GM23338 (cell line): ENCODE data around the gene GCH1. TPM values are rescaled to one million over a fixed set of nuclear protein-coding genes. Genes with fewer than 3 reads are reported as not detected.

ENCODE experiments used
- ATAC-seq: fragments of 200-7000 bp; cut with Tn5 transposase; 3 replicates; pipeline ENCODE4 v1.9.1; 2020
- DNase-seq: peaks from one replicate; pipeline ENCODE4 v3.0.0-alpha.2; 2015; ENCODE audit warnings: low spot score
- H2AFZ ChIP-seq: fragments of 200-600 bp; sonication (generic); 2 replicates; pipeline ENCODE4 v1.8.0; 2016; ENCODE audit warnings: antibody characterized with exemption, mild to moderate bottlenecking, moderate library complexity
- H3F3A ChIP-seq: fragments of 200-600 bp; sonication (generic); replicated peaks from 2 replicates; pipeline ENCODE4 v1.8.0; 2017; ENCODE audit warnings: antibody characterized with exemption, mixed run types, low read depth
- H3K27ac ChIP-seq: fragments of 200-600 bp; sonication (generic); 2 replicates; pipeline ENCODE4 v1.6.1; 2016; ENCODE audit warnings: low read depth
- H3K27me3 ChIP-seq: fragments of 200-600 bp; sonication (generic); 2 replicates; pipeline ENCODE4 v1.8.0; 2016; ENCODE audit warnings: mild to moderate bottlenecking, mixed run types, moderate library complexity; ENCODE audit not compliant: insufficient read depth
- H3K36me3 ChIP-seq: fragments of 200-600 bp; sonication (generic); 2 replicates; pipeline ENCODE4 v1.8.0; 2016; ENCODE audit warnings: mild to moderate bottlenecking; ENCODE audit not compliant: insufficient read depth
- H3K4me1 ChIP-seq: fragments of 200-600 bp; sonication (generic); 2 replicates; pipeline ENCODE4 v1.8.0; 2016; ENCODE audit warnings: mild to moderate bottlenecking, moderate library complexity; ENCODE audit not compliant: insufficient read depth
- H3K4me2 ChIP-seq: fragments of 200-600 bp; sonication (generic); 2 replicates; pipeline ENCODE4 v1.7.1; 2017; ENCODE audit warnings: mixed run types
- H3K4me3 ChIP-seq: fragments of 200-600 bp; sonication (generic); 2 replicates; pipeline ENCODE4 v1.6.1; 2016; ENCODE audit warnings: mixed run types
- H3K79me2 ChIP-seq: fragments of 200-600 bp; sonication (generic); replicated peaks from 2 replicates; pipeline ENCODE4 v1.8.0; 2017; ENCODE audit warnings: mild to moderate bottlenecking; ENCODE audit not compliant: insufficient read depth
- H3K9me2 ChIP-seq: fragments of 200-600 bp; sonication (generic); 2 replicates; pipeline ENCODE4 v1.8.0; 2017; ENCODE audit not compliant: insufficient read depth
- H4K20me1 ChIP-seq: fragments of 200-600 bp; sonication (generic); replicated peaks from 2 replicates; pipeline ENCODE4 v1.8.0; 2017; ENCODE audit warnings: mild to moderate bottlenecking; ENCODE audit not compliant: insufficient read depth
- H3K27ac Mint-ChIP-seq: 2 replicates; pipeline ENCODE4 v1.8.0; 2020; ENCODE audit warnings: inconsistent platforms, mild to moderate bottlenecking, moderate library complexity, mixed read lengths
- H3K27me3 Mint-ChIP-seq: 3 replicates; pipeline ENCODE4 v1.8.0; 2022; ENCODE audit warnings: low read depth, mild to moderate bottlenecking, moderate library complexity, mixed read lengths, inconsistent platforms; ENCODE audit not compliant: insufficient read depth, poor library complexity
- H3K36me3 Mint-ChIP-seq: 3 replicates; pipeline ENCODE4 v1.8.0; 2021; ENCODE audit warnings: low read depth, mild to moderate bottlenecking, inconsistent platforms, moderate library complexity, mixed read lengths
- H3K4me1 Mint-ChIP-seq: 3 replicates; pipeline ENCODE4 v1.8.0; 2020; ENCODE audit warnings: mild to moderate bottlenecking, inconsistent platforms, mixed read lengths
- H3K4me3 Mint-ChIP-seq: 3 replicates; pipeline ENCODE4 v1.8.0; 2021; ENCODE audit warnings: moderate library complexity, mild to moderate bottlenecking, inconsistent platforms, mixed read lengths
- H3K9me3 Mint-ChIP-seq: 3 replicates; pipeline ENCODE4 v1.8.0; 2020; ENCODE audit warnings: moderate library complexity, mild to moderate bottlenecking, inconsistent platforms, mixed read lengths
- CREB1 ChIP-seq: fragments of 250-450 bp; sonication (Bioruptor Pico); IDR thresholded peaks from 2 replicates; pipeline ENCODE4 v1.5.0; 2020; ENCODE audit warnings: low read depth, mild to moderate bottlenecking, moderate library complexity
- CTCF ChIP-seq, 2 experiments: fragments of 200-600 bp in 1 of 2; sonication (generic) in 1 of 2; conservative IDR thresholded peaks; 2 replicates each; pipeline versions ENCODE4 v1.5.1 to v1.6.1; 2016 to 2017; ENCODE audit warnings: antibody characterized with exemption in 2 of 2, low read depth in 2 of 2, mild to moderate bottlenecking in 2 of 2, moderate library complexity in 1 of 2
- EZH2 ChIP-seq: fragments of 200-600 bp; sonication (generic); IDR thresholded peaks from one replicate; pipeline ENCODE4 v1.8.0; 2017; ENCODE audit warnings: antibody characterized with exemption, mild to moderate bottlenecking, low read depth; ENCODE audit not compliant: unreplicated experiment
- EZH2phosphoT487 ChIP-seq: fragments of 200-600 bp; sonication (generic); IDR thresholded peaks from one replicate; pipeline ENCODE4 v1.8.1; 2018; ENCODE audit warnings: antibody characterized with exemption; ENCODE audit not compliant: unreplicated experiment
- JUNB ChIP-seq: IDR thresholded peaks from one replicate; pipeline ENCODE4 v1.6.1; 2016; ENCODE audit warnings: antibody characterized with exemption; ENCODE audit not compliant: unreplicated experiment
- NANOG ChIP-seq: IDR thresholded peaks from 2 replicates; pipeline ENCODE4 v1.6.1; 2016; ENCODE audit warnings: antibody characterized with exemption, borderline replicate concordance
- POLR2AphosphoS5 ChIP-seq: IDR thresholded peaks from 2 replicates; pipeline ENCODE4 v1.6.1; 2016; ENCODE audit warnings: antibody characterized with exemption, low read depth
- STAT1 ChIP-seq: IDR thresholded peaks from one replicate; pipeline ENCODE4 v1.6.1; 2016; ENCODE audit warnings: antibody characterized with exemption; ENCODE audit not compliant: unreplicated experiment
- ZNF114 ChIP-seq: fragments of 250-450 bp; sonication (Bioruptor Pico); IDR thresholded peaks from 2 replicates; pipeline ENCODE4 v1.5.0; 2020; ENCODE audit warnings: mild to moderate bottlenecking, moderate library complexity
- ZNF331 ChIP-seq: fragments of 250-450 bp; sonication (Bioruptor Pico); IDR thresholded peaks from 2 replicates; pipeline ENCODE4 v1.5.0; 2020; ENCODE audit warnings: low read depth, mild to moderate bottlenecking, moderate library complexity
- ZNF462 ChIP-seq: fragments of 250-450 bp; sonication (Bioruptor Pico); IDR thresholded peaks from 2 replicates; pipeline ENCODE4 v1.5.0; 2020; ENCODE audit warnings: mild to moderate bottlenecking, moderate library complexity
- polyA plus RNA-seq: library from polyadenylated mRNA; unstranded; fragments of >200 nt; fragmentation: Nextera tagmentation; extraction: Ambion mirVana; gene quantifications from 2 replicates; pipeline ENCODE4 v1.2.1, GENCODE V29; 2016
- total RNA-seq: library from RNA; depleted of rRNA; stranded (reverse); fragments of >200 nt; shearing (Covaris generic); gene quantifications from 2 replicates; pipeline ENCODE4 v1.2.3, GENCODE V29; 2014
- TF ChIP-seq, protein P1 (sequence below): IDR thresholded peaks from one replicate; pipeline ENCODE4 v1.6.1; 2018; ENCODE audit warnings: antibody characterized with exemption; ENCODE audit not compliant: unreplicated experiment
- TF ChIP-seq, protein P2 (sequence below): IDR thresholded peaks from 2 replicates; pipeline ENCODE4 v1.6.1; 2016; ENCODE audit warnings: antibody characterized with exemption

The GCH1 gene
- total and polyA plus RNA-seq, 2 experiments from 2014 or later: 8.7 to 15.0 TPM

GRCh38 chr14:54807881-54808280 is 94.7 kb downstream of the GCH1 start:
- H3K4me3 ChIP-seq: no peak overlapping the region
- H3K4me1 Mint-ChIP-seq: peaks cover 23% of the 10 kb centered on the region
- no peak overlapping the region for H3K4me2 ChIP-seq
- H3K9me3 Mint-ChIP-seq: no peaks in the 10 kb centered on the region
- 0 out of 2 replicates have a peak, but pooled peaks cover 4% of the 10 kb centered on the region for H3F3A ChIP-seq
- H3K27ac Mint-ChIP-seq: no peak overlapping the region
- H2AFZ ChIP-seq: no peak overlapping the region
- no peak overlapping the region for H3K4me3 Mint-ChIP-seq
- H3K27me3 ChIP-seq: no peaks in the 10 kb centered on the region
- ATAC-seq (no peak), DNase-seq (no peak)
- H4K20me1 ChIP-seq: no peaks in the 10 kb centered on the region
- TF ChIP-seq NANOG (no peak), ZNF331 (no peak), STAT1 (no peak), ZNF114 (CRISPR knock-in tag) (no peak), CREB1 (CRISPR knock-in tag) (no peak), JUNB (no peak), EZH2phosphoT487 (no peak), CTCF (conservative IDR thresholded peaks at IDR 0.05; ENCODE audit: low read depth in 2 of 2) (no peak), POLR2AphosphoS5 (no peak), EZH2 (no peak), ZNF462 (CRISPR knock-in tag) (no peak)
- TF ChIP-seq, protein P1, sequence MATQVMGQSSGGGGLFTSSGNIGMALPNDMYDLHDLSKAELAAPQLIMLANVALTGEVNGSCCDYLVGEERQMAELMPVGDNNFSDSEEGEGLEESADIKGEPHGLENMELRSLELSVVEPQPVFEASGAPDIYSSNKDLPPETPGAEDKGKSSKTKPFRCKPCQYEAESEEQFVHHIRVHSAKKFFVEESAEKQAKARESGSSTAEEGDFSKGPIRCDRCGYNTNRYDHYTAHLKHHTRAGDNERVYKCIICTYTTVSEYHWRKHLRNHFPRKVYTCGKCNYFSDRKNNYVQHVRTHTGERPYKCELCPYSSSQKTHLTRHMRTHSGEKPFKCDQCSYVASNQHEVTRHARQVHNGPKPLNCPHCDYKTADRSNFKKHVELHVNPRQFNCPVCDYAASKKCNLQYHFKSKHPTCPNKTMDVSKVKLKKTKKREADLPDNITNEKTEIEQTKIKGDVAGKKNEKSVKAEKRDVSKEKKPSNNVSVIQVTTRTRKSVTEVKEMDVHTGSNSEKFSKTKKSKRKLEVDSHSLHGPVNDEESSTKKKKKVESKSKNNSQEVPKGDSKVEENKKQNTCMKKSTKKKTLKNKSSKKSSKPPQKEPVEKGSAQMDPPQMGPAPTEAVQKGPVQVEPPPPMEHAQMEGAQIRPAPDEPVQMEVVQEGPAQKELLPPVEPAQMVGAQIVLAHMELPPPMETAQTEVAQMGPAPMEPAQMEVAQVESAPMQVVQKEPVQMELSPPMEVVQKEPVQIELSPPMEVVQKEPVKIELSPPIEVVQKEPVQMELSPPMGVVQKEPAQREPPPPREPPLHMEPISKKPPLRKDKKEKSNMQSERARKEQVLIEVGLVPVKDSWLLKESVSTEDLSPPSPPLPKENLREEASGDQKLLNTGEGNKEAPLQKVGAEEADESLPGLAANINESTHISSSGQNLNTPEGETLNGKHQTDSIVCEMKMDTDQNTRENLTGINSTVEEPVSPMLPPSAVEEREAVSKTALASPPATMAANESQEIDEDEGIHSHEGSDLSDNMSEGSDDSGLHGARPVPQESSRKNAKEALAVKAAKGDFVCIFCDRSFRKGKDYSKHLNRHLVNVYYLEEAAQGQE: no peak
- TF ChIP-seq, protein P2, sequence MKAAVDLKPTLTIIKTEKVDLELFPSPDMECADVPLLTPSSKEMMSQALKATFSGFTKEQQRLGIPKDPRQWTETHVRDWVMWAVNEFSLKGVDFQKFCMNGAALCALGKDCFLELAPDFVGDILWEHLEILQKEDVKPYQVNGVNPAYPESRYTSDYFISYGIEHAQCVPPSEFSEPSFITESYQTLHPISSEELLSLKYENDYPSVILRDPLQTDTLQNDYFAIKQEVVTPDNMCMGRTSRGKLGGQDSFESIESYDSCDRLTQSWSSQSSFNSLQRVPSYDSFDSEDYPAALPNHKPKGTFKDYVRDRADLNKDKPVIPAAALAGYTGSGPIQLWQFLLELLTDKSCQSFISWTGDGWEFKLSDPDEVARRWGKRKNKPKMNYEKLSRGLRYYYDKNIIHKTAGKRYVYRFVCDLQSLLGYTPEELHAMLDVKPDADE: no peak
- H3K79me2 ChIP-seq: no peaks in the 10 kb centered on the region
- no peak overlapping the region for H3K27ac ChIP-seq
- no peaks in the 10 kb centered on the region for H3K36me3 Mint-ChIP-seq
- H3K9me2 ChIP-seq: no peaks in the 10 kb centered on the region
- peaks cover 8% of the 10 kb centered on the region for H3K27me3 Mint-ChIP-seq
- H3K36me3 ChIP-seq: no peaks in the 10 kb centered on the region; the same call in 1 of the 2 replicates
- peaks cover 18% of the 10 kb centered on the region for H3K4me1 ChIP-seq
